HEK293 (cell line): ENCODE data around the gene CSRP2.
A peak's percentile ranks its signal among the peaks of the same experiment; 100 is the strongest.

Source experiments
- FEZF1 ChIP-seq: fragments of 450-650 bp; formaldehyde crosslinking; IDR thresholded peaks from 2 replicates; pipeline ENCODE4 v1.5.1; 2016; ENCODE audit warnings: missing biosample characterization, missing genetic modification characterization
- GLI4 ChIP-seq: fragments of 450-650 bp; formaldehyde crosslinking; IDR thresholded peaks from 2 replicates; pipeline ENCODE4 v1.5.1; 2016; ENCODE audit warnings: missing biosample characterization, missing genetic modification characterization
- HIC1 ChIP-seq: fragments of 450-650 bp; formaldehyde crosslinking; IDR thresholded peaks from 2 replicates; pipeline ENCODE4 v1.5.1; 2016; ENCODE audit warnings: missing biosample characterization, missing genetic modification characterization
- OSR2 ChIP-seq: fragments of 450-650 bp; formaldehyde crosslinking; IDR thresholded peaks from 2 replicates; pipeline ENCODE4 v1.5.1; 2016; ENCODE audit warnings: missing biosample characterization, missing genetic modification characterization
- PRDM1 ChIP-seq: fragments of 450-650 bp; formaldehyde crosslinking; IDR thresholded peaks from 2 replicates; pipeline ENCODE4; 2016; ENCODE audit warnings: missing biosample characterization, missing genetic modification characterization
- SALL2 ChIP-seq: fragments of 450-650 bp; formaldehyde crosslinking; IDR thresholded peaks from 2 replicates; pipeline ENCODE4 v1.5.0; 2017; ENCODE audit warnings: missing biosample characterization, mild to moderate bottlenecking, missing genetic modification characterization, borderline replicate concordance
- SP7 ChIP-seq: fragments of 450-650 bp; formaldehyde crosslinking; IDR thresholded peaks from 2 replicates; pipeline ENCODE4 v1.5.1; 2016; ENCODE audit warnings: missing biosample characterization, missing genetic modification characterization
- TRIM28 ChIP-seq: IDR thresholded peaks from 2 replicates; pipeline ENCODE4 v1.6.1; 2011; ENCODE audit warnings: low read length, control low read depth, borderline replicate concordance
- ZBTB17 ChIP-seq: fragments of 450-650 bp; formaldehyde crosslinking; IDR thresholded peaks from 2 replicates; pipeline ENCODE4 v1.5.1; 2016; ENCODE audit warnings: missing biosample characterization, missing genetic modification characterization
- ZNF140 ChIP-seq: fragments of 450-650 bp; formaldehyde crosslinking; IDR thresholded peaks from 2 replicates; pipeline ENCODE4 v1.5.1; 2016; ENCODE audit warnings: missing biosample characterization, missing genetic modification characterization
- ZNF19 ChIP-seq: fragments of 450-650 bp; formaldehyde crosslinking; IDR thresholded peaks from 2 replicates; pipeline ENCODE4; 2016; ENCODE audit warnings: missing biosample characterization, missing genetic modification characterization, low read depth
- ZNF211 ChIP-seq: fragments of 450-650 bp; formaldehyde crosslinking; IDR thresholded peaks from 2 replicates; pipeline ENCODE4 v1.5.1; 2016; ENCODE audit warnings: low read depth, missing biosample characterization, missing genetic modification characterization
- ZNF239 ChIP-seq: fragments of 450-650 bp; formaldehyde crosslinking; IDR thresholded peaks from 2 replicates; pipeline ENCODE4 v1.5.1; 2016; ENCODE audit warnings: missing biosample characterization, missing genetic modification characterization
- ZNF248 ChIP-seq: fragments of 450-650 bp; formaldehyde crosslinking; IDR thresholded peaks from 2 replicates; pipeline ENCODE4 v1.5.1; 2017; ENCODE audit warnings: missing biosample characterization, missing genetic modification characterization
- ZNF280C ChIP-seq: fragments of 450-650 bp; formaldehyde crosslinking; IDR thresholded peaks from 2 replicates; pipeline ENCODE4 v1.5.1; 2016; ENCODE audit warnings: missing biosample characterization, missing genetic modification characterization
- ZNF292 ChIP-seq: fragments of 450-650 bp; formaldehyde crosslinking; IDR thresholded peaks from 2 replicates; pipeline ENCODE4 v1.5.1; 2016; ENCODE audit warnings: low read depth, missing biosample characterization, missing genetic modification characterization, borderline replicate concordance
- ZNF335 ChIP-seq: fragments of 450-650 bp; formaldehyde crosslinking; conservative IDR thresholded peaks from 2 replicates; pipeline ENCODE4 v1.5.1; 2016; ENCODE audit warnings: missing biosample characterization, missing genetic modification characterization
- ZNF366 ChIP-seq: fragments of 450-650 bp; formaldehyde crosslinking; conservative IDR thresholded peaks from 2 replicates; pipeline ENCODE4 v1.5.1; 2016; ENCODE audit warnings: missing biosample characterization, missing genetic modification characterization
- ZNF514 ChIP-seq: fragments of 450-650 bp; formaldehyde crosslinking; IDR thresholded peaks from 2 replicates; pipeline ENCODE4 v1.5.1; 2016; ENCODE audit warnings: missing biosample characterization, missing genetic modification characterization
- ZNF529 ChIP-seq: fragments of 450-650 bp; formaldehyde crosslinking; IDR thresholded peaks from 2 replicates; pipeline ENCODE4 v1.5.1; 2017; ENCODE audit warnings: missing genetic modification characterization, missing biosample characterization; ENCODE audit not compliant: insufficient replicate concordance
- ZNF530 ChIP-seq: fragments of 450-650 bp; formaldehyde crosslinking; IDR thresholded peaks from 2 replicates; pipeline ENCODE4 v1.5.1; 2016; ENCODE audit warnings: low read depth, missing biosample characterization, missing genetic modification characterization
- ZNF580 ChIP-seq: fragments of 450-650 bp; formaldehyde crosslinking; IDR thresholded peaks from 2 replicates; pipeline ENCODE4 v1.5.1; 2016; ENCODE audit warnings: missing biosample characterization, missing genetic modification characterization
- ZNF837 ChIP-seq: fragments of 450-650 bp; formaldehyde crosslinking; IDR thresholded peaks from 2 replicates; pipeline ENCODE4 v1.5.1; 2016; ENCODE audit warnings: missing biosample characterization, missing genetic modification characterization
- ZNF843 ChIP-seq: fragments of 450-650 bp; formaldehyde crosslinking; IDR thresholded peaks from 2 replicates; pipeline ENCODE4 v1.5.1; 2016; ENCODE audit warnings: missing biosample characterization, missing genetic modification characterization
- ZSCAN30 ChIP-seq: fragments of 450-650 bp; IDR thresholded peaks from 2 replicates; pipeline ENCODE4 v1.5.1; 2018; ENCODE audit warnings: missing biosample characterization, mild to moderate bottlenecking, missing genetic modification characterization, moderate library complexity
- TF ChIP-seq, protein P1 (sequence below): fragments of 450-650 bp; formaldehyde crosslinking; IDR thresholded peaks from 2 replicates; pipeline ENCODE4 v1.5.1; 2016; ENCODE audit warnings: missing biosample characterization, missing genetic modification characterization
- TF ChIP-seq, protein P2 (sequence below): fragments of 450-650 bp; formaldehyde crosslinking; IDR thresholded peaks from 2 replicates; pipeline ENCODE4 v1.5.1; 2016; ENCODE audit warnings: missing biosample characterization, missing genetic modification characterization
- TF ChIP-seq, protein P3 (sequence below): fragments of 450-650 bp; formaldehyde crosslinking; IDR thresholded peaks from 2 replicates; pipeline ENCODE4 v1.5.1; 2017; ENCODE audit warnings: missing biosample characterization, missing genetic modification characterization

The CSRP2 gene

GRCh38 chr12:76879710-76880518 is 1.1 kb upstream of the CSRP2 start (continued):
- TF ChIP-seq ZNF280C (no peak), ZNF248 (tag by site-specific recombination) (no peak), HIC1 (tag by site-specific recombination) (no peak), ZNF529 (no peak), ZBTB17 (tag by site-specific recombination) (0 out of 2 replicates have a peak, but pooled peaks have one; percentile 24), PRDM1 (tag by site-specific recombination) (peak; percentile 65; the same call in 1 of the 2 replicates), ZNF366 (tag by site-specific recombination) (peak; percentile 57; the same call in 1 of the 2 replicates), ZNF292 (tag by site-specific recombination) (no peak), ZNF140 (tag by site-specific recombination) (no peak), ZNF843 (tag by site-specific recombination) (peak; percentile 90), ZNF239 (no peak), ZNF211 (no peak), ZNF530 (tag by site-specific recombination) (no peak), ZNF335 (tag by site-specific recombination) (peak; percentile 68), SALL2 (no peak), GLI4 (tag by site-specific recombination) (no peak), ZNF580 (tag by site-specific recombination) (peak; percentile 8; the same call in 1 of the 2 replicates), FEZF1 (tag by site-specific recombination) (peak; percentile 64; the same call in 1 of the 2 replicates), TRIM28 (no peak), SP7 (tag by site-specific recombination) (peak; percentile 87), ZNF19 (tag by site-specific recombination) (no peak), ZSCAN30 (0 out of 2 replicates have a peak, but pooled peaks have one; percentile 10), ZNF514 (tag by site-specific recombination) (no peak), OSR2 (tag by site-specific recombination) (peak; percentile 63; the same call in 1 of the 2 replicates), ZNF837 (no peak)
- TF ChIP-seq, protein P1, sequence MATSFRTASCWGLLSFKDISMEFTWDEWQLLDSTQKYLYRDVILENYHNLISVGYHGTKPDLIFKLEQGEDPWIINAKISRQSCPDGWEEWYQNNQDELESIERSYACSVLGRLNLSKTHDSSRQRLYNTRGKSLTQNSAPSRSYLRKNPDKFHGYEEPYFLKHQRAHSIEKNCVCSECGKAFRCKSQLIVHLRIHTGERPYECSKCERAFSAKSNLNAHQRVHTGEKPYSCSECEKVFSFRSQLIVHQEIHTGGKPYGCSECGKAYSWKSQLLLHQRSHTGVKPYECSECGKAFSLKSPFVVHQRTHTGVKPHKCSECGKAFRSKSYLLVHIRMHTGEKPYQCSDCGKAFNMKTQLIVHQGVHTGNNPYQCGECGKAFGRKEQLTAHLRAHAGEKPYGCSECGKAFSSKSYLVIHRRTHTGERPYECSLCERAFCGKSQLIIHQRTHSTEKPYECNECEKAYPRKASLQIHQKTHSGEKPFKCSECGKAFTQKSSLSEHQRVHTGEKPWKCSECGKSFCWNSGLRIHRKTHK (tag by site-specific recombination), result no peak
- TF ChIP-seq, protein P2, sequence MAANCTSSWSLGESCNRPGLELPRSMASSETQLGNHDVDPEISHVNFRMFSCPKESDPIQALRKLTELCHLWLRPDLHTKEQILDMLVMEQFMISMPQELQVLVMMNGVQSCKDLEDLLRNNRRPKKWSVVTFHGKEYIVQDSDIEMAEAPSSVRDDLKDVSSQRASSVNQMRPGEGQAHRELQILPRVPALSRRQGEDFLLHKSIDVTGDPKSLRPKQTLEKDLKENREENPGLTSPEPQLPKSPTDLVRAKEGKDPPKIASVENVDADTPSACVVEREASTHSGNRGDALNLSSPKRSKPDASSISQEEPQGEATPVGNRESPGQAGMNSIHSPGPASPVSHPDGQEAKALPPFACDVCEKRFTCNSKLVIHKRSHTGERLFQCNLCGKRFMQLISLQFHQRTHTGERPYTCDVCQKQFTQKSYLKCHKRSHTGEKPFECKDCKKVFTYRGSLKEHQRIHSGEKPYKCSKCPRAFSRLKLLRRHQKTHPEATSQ (tag by site-specific recombination), result no peak
- TF ChIP-seq, protein P3, sequence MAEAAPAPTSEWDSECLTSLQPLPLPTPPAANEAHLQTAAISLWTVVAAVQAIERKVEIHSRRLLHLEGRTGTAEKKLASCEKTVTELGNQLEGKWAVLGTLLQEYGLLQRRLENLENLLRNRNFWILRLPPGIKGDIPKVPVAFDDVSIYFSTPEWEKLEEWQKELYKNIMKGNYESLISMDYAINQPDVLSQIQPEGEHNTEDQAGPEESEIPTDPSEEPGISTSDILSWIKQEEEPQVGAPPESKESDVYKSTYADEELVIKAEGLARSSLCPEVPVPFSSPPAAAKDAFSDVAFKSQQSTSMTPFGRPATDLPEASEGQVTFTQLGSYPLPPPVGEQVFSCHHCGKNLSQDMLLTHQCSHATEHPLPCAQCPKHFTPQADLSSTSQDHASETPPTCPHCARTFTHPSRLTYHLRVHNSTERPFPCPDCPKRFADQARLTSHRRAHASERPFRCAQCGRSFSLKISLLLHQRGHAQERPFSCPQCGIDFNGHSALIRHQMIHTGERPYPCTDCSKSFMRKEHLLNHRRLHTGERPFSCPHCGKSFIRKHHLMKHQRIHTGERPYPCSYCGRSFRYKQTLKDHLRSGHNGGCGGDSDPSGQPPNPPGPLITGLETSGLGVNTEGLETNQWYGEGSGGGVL (tag by site-specific recombination), result no peak
